HG03025 (cell line): ENCODE data around the gene SLC49A3.
"Not testable (repeated sequence)": the region's sequence is repeated elsewhere in the genome, so short reads cannot be mapped to it uniquely, and the experiment has no call there.

ENCODE experiments used
- ATAC-seq: cut with Tn5 transposase; IDR thresholded peaks from one replicate; pipeline ENCODE4 v1.9.1; 2021; ENCODE audit warnings: mild to moderate bottlenecking, moderate library complexity; ENCODE audit not compliant: unreplicated experiment, low FRiP score

SLC49A3 gene

DNA sequence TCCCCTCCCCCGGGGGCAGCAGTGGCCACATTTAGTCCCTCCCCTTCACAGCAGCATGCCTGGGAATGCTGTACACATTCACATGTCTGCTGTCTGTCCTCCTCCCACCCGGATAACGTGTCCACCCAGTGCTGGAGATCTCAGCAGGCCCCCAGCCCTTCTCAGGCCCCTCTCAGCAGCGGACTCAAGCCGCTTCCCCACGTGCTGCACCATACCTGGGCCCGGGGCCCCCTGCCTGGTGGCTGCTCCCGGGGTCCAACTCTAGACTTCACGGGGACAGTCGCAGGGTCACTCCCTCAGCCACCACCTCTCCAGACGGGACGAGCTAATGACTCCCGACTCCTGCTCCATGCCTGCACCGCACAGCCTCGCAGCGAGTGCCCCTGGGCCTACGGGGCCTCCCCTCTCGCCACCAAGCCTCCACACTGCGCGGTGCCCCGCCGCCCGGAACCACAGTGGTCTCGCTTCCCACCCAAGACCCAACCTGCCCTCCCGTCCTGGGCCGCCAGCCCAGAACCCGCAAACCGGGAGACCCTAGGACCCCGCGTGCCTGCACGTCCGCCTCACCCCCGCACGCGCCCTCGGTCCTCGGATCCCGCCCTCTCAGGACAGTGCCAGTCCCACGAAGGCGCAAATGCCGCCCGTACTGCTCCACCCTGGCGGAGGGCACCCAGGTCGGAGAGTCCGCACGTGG, 15.4 kb upstream of the SLC49A3 start:
- ATAC-seq, result no peak

DNA sequence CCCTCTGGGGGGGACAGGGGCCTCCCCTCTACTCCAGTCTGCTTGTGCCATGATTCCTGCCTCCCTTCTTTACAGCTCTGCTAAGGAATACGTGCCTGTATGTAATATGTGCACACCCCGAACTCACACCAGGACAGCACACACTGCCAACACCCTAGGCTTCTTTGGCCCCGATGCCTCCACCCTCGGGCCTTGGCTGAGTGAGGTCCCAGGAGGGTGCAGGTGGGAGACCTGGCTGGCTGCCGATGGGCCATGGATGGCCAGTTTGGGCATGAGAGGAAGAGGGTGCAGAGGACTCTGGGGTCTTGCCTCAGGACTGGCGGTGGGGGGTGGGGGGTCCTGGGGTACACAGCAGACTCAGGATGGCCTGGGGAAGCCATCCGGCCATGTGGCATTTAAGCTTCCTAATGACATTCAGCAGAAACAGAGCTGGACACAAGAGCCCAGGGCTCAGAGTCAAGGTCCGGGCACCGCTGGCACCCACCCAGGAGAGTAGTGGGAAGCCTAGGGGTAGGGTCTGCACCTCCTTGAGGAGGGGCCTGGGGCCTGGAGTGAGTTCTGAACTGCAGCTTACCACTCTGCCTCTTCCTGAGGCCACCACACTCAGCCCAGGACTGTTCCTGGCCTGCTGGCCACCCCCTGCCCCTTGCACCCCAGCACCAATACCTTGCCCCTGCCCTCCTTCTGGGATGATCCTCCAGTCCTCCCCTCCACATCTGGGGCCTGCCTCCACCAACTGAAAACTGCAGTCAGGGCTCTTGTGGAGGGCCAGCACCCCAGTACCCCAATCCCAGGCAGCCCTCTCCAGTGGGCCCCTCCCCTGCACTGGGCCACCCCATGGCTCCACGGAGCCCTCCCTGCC, 14.6 kb upstream of the SLC49A3 start:
- ATAC-seq, result no peak

DNA sequence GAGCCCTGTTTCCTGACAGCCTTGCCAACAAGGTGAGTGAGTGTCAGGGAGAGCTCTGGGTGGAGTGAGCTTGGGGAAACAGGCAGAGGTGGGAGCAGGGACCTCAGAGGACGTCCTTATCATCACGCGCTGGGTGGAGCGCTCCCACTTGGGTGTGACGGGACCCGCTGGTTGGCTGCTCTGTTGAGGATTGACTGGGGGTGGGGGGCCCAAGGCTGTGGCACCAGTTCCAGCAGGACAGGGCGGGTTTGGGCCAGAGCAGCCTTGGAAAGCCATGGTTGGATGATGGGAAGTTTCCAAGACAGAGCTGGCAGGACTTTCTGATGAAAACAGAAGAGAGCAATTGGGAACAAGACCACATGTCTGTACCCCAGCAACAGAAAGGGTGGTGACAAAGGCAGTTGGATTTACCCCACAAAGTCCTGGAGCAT, 13.7 kb upstream of the SLC49A3 start:
- ATAC-seq, result no peak

DNA sequence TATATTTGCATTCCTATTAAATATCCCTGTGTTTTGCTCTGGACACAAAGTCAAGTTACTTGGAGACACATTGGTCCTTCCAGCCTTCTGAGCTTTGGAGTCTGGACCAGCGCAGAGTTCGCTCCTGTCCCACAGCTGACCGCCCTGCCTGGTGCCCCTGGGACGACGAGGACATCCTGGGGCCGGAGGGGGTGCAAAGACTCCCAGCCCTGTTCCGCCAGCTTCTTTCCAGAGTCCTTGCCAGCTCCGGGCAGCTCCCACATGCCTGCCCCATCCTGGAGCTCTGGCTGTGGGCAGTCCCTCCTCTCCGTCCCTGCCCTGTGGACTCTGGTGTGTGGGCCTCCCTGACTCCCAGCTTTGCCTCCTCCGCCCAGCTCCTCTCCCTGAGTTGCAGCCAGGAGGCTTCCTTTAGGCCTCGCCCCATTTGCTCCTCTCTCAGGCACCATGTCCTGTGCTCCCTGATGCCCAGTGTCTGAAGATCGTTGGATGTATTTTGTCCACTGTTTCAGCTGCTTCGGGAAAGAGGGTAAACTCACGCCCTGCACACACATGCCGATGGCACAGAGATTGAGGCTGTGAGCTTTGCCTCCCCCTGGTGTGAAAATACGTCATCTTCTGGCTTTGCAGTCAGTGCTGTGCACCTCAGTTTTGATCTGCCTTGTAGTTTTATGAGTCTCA, 11.8 kb upstream of the SLC49A3 start:
- no peak for ATAC-seq

DNA sequence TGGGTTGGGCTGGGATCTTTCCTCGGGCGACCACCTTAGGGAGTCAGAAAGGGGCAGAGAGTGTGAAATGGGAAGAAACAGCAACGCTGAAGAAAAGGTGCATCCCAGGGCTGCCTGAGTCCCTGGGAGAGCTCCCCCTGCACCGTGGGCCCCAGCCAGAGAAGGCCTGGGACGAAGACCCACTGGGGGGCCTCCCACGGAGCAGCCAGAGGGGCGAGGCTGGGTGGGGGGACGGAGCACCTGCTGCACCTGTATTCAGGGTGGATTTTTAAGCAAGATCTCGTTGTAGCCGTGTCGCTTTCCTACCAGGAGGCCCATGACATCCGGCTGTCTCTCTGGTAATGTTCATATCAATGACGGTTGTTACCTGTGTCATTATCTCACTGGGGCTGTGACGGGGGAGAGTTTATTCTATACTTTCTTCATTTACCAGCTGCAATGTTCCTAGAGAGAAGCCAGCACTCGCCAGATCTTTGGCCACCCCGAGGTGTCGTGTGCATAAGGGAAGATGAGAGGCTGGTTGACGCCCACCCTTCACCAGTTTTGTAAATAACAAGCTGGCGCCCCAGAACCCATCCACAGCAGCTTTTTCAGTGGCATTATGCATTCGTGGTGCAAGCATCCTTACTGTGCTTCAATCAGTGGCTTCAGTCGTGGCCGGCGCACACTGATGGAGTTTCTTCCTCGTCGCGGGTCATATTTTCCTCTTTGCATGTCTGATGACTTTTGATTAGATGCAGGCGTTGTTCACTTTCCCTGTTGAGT, 11.0 kb upstream of the SLC49A3 start:
- no peak for ATAC-seq

DNA sequence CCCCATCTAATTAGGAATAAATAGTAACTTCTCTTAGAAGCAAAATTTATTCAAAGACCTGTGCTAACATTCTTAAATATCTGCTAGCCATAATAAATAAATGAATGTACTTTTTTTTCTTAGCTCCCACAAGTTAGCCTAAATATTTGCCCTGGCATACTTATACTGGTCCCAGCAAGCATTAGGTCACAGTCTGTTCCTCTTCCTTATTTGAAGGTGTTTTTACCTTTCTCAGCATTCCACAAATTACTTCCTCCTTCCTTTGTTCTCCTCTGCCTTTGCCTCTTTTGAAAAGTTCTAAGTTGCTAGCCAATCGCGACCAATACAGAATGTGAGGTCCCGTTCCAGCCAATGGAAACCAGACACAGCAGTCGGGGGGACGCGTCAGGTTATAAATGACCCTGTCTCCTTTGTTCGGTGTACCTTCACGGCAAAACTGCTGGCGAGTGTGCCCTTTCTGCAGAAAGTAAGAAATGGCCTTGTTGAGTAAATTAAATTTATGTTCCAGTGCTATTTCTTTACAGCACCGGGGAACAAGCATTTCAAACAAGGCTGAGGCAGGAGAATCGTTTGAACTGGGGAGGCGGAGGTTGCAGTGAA, 5.5 kb upstream of the SLC49A3 start:
- ATAC-seq, result not testable (repeated sequence)

DNA sequence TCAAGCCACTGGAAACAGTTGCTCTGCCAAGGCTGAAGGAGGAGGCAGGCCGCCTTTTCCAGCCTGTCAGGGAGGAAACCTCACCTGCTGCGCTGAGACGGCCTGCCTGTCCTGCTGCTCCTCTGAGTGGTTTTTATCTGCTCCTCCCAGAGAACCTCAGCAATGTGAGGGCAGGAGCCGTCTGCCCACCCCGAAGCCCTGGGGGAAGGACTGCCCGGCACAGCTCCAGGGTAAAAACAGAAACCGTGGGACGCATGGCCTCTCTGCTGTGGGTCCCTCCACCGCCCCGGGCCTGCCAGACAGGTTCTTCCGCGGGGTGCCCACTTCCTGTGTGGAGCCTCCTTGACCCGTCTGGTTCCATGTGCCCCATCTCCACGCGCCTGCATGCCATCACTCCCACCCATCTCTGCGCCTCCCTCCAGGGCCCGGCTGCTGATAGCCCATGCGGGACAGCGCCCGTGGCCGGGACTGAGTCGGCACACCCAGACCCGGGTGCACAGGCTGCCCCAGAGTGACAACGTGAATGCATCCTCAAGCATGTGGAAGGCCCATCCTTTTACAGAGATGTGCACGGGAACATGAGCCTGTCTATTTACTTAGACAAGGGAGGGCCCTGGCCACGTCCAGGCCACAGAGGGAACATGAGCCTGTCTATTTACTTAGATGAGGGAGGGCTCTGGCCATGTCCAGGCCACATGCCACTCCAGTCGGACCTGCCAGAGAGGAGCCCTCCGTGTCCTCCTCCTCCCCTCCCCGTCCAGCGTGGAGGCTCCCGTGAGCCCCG, 4.0 kb upstream of the SLC49A3 start:
- ATAC-seq, result no peak

DNA sequence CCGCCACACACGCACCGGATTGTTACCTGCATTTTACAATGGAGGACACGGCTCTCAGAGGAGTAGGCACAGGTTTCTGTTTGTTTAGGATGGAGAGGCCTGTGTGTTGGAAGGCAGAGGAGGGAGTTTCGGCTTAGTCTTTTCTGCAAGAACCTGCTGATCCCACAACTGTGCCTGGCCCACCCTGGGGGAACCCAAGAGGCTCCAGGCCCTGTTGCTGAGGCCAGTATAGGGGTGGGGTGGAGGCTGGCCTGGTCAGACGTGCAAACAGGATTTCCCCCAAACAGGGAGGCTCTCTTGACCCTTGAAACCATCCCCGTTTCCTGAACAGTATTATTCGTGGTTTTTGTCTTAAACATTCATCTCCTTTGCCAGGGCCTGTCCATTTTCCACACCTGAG, 772 bp upstream of the SLC49A3 start:
- ATAC-seq, result no peak

DNA sequence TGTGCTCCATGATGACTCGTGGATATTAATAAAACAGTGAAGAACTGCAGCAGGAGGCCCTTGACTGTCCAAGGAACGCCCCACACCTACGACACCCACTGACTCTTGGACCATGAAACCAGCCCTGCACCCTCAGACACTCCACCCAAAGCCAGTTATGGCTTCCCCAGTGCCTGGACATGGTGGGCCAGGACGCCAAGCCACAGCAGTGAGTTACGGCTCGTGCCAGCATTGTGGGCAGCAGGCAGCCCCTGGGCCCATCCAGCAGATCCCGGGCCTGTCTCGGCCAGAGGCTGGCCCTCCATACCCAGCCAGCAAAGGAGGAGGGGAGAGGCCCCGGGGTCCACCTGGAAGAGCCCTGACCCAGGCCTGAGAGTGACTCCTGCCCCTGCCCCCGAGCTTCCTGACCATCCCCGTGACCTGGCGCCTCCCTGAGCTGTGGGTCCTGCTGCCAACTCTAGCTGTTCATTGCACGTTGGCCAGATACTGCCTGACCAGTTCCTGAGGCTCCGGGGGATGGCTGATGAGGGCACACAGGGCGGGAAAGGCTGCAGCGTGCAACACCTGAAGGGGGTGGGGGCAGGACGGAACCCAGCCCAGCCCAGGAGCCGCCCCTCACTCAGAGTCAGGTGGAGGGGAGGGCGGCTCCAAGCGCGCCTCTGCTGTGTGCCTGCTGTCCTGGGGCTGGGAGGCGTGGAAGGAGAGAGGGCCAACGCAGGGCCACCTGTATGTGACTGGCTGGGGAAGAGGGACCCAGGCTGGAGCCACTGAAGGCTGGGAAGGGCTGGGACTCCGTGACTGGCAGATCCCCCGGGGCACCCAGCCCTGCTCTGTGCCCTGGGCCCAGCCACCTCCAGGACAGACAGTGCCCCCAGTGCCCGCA, 739 bp downstream of the SLC49A3 start:
- no peak for ATAC-seq

DNA sequence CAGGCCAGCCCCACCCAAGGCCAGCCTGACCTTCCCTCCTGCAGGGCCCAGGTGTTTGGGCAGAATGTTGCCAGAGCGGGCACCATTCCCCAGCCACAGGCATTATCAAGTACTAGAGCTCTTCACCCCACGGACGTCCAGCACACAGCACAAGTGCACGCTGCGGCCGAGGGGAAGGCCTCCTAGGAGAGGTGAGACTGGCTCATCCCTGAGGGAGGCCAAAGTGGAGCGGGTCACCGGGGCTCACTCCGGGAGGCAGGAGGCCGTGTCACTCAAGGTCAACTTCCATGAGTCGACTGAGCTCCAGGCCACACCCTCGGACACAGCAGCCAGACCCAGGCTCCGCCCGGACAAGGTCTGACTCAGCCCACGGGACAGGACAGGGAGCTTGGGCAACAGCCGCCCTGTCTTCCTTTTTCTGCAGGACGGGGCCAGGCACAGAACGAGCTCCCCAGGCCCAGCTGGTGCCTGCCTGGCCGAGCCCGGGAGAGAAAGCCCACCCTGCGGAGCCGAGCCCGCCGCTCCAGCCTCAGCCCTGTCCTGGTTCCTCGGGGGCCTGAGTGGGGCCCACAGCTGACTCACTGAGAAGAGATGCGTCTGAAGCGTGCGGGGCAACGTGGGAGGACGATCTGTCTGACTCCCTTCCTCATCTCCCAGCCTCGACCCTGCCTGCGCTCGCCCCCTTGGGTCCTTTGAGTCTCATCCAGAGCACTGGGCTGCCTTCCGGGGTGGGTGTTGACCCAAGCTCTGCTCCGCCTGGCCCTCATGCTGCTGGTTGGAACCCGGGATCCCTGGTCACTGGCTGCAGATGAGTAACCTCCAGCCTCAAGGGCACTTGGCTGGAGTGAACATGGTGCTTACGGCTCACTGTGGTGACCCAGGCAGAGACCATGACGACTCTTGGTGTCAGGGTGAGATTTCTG, 1.6 kb downstream of the SLC49A3 start:
- no peak for ATAC-seq

DNA sequence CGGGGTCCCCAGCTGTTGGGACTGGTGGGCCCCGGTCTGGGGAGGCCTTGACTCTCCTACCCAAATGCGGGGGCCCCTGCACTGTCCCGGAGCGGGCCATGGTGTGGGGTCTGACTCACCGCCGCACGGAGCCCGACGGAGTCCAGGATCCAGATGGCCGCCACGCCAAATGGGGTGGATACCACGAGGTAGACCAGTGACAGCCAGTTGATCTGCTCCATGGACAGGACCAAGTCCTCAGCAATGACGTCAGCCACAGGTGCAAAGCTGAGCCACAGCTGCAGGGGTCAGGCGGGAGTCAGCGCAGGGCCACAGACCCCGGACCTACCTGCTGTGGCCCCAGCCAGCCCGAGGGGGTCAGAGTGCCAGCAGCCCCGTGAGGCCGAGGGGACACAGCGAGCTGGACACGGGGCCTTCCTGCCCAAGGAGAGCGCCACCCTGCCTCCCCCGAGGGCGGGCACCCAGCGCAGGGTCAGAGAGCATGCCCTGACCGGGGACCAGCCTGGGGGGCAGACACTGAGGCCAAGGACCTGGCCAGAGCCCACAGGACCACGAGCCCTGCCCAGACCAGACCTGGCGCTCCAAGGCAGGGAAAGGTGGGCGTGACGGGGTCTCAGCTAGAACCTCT, 2.4 kb downstream of the SLC49A3 start:
- ATAC-seq, result no peak

DNA sequence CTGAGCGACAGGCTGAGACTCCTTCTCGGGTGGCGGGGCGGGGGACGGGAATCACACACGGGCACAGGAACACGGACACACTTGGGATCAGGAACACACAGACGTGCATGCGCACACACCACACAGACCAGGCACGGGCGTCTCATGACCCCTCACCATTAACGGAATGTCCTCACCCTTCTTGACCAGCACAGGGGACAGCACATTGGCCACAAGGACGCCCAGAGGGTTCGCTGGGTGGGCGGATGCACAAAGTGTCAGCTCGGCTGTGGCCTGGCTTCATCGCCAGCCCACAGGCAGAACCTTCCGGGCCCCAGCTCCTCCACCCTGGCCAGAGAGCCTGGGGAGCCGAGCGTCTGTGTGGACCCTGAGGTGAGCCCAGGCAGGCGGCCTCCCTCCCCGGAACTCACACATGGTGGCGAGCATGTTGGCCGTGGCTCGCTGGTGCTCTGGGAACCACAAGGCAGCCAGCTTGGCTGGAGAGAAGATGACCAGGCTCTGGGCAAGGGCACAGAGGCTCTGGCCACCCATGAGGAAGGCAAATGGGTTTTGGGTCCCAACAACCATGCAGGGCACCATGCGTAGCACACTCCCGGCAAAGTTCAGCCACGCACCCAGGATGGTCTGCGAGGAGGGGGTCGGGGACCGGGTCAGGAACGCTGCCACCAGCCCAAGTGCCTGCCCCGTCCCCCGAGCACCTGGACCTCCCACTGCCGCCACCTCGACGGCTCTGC, 3.1 kb downstream of the SLC49A3 start:
- no peak for ATAC-seq

DNA sequence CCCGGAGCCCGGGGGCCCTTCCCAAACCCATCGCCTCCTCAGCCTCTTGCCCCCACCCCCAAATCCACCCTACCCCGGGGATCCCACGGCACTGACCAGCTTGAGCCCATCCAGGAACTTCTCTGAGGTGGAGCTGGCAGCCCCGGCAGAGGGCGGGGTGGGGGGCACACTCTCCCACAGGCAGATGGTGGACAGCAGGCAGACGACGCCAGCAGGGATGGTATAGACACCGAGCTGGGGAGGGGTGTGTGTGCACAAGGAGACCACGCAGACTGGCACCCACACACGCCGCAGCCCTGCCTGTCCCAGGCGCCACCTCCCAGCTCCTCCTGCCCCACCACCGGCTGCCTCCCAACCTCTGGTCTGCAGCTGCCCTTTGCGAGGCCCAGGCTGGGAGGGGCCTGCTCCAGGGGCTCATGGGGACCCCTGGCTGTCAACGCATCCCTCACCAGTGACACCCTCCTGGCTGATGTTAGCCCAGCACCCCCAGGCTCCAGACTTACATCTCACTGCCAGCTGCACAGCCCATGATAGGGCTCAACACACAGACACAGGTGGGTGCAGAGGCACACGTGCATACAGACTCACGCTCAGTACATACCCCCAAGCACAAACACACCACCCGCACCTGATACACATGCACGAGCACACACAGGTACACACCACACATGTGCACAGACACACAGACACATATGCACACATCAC, 4.2 kb downstream of the SLC49A3 start:
- no peak for ATAC-seq

DNA sequence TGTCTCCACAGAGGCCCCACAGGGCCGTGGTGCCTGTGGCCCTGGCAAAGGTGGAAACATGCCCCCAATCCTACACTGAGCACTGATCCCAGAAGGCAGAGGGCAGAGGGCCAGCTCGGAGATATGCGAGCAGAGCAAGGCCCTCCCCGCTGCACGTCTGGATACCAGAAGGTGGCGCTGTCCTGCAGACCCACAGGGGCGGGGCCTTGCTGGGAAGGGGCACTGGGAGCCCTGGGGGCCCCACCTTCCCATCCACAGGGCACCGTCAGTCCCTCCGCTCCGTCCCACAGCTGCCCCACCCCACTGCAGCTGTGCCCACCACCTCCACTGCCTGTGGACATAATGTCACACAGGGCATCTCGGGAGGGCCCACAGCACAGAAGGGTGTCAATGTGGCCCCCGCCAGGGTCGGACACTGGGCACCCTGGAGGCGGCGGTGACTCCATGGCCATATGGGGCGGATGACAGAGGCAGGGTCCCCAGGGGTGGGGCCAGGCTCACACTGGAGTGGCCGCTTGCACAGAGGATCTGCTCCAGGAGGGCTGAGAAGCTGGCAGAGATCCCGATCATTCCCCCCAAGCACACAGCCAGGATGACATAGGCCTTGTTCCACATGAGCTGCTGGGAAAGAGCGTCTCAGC, 4.8 kb downstream of the SLC49A3 start:
- no peak for ATAC-seq

DNA sequence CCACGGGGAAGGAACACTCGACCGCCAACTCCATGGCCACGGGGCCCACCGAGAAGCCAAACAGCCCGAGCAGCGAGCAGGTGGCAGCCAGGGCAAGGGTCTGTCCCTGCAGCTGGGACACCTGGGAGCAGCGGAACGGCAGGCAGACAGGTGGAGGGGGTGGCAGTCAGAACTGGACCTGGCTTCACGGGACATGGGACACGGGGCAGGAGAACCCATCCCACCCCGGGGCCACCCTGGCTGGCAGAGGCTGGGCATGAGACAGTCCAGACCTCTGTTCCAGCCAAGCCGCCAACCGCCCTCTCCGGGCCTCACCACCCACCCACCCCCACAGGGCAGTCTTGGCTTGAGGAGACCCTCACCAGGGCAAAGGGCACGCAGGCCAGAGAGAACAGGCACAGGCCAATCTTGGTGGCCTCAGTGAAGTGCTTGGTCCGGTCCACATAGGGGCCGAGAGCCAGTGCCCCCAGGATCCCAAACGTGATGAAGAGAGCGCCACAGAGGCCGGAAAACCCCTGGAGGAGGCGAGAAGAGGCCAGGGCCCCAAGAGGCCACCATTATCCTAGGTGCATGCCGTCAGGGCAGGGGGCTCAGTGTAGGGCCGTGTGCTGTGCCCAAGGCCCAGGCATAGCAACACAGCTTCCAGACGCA, 5.6 kb downstream of the SLC49A3 start:
- no peak for ATAC-seq
